Vagina (tissue), 2 donors: ENCODE measurements around the gene A1CF. TPM values are rescaled to one million over a fixed set of nuclear protein-coding genes. Genes with fewer than 3 reads are reported as not detected.

Experiments
- DNase-seq, 2 donors: peaks; one replicate each; pipeline ENCODE4 v3.0.0-alpha.2; 2017; ENCODE audit errors: extremely low spot score in 2 of 2
- H3K27ac ChIP-seq: fragments of 200-600 bp; sonication (generic); one replicate; pipeline ENCODE4 v1.5.1; 2019
- H3K27me3 ChIP-seq: fragments of 200-600 bp; sonication (generic); one replicate; pipeline ENCODE4 v1.5.1; 2019
- H3K36me3 ChIP-seq, 2 donors: fragments of 200-600 bp; sonication (generic); one replicate each; pipeline ENCODE4 v1.5.1; 2017 to 2019
- H3K4me1 ChIP-seq: fragments of 200-600 bp; sonication (generic); one replicate; pipeline ENCODE4 v1.5.1; 2019
- H3K4me3 ChIP-seq, 2 donors: fragments of 200-600 bp; sonication (generic); 1 replicate in 1 of 2; 2 replicates in 1 of 2; pipeline ENCODE4 v1.5.1; 2016 to 2019
- H3K9me3 ChIP-seq: fragments of 200-600 bp; sonication (generic); one replicate; pipeline ENCODE4 v1.5.1; 2019
- CTCF ChIP-seq, 3 experiments: fragments of 450-650 bp in 2 of 3; fragments of 200-600 bp in 1 of 3; sonication (generic) in 1 of 3; IDR thresholded peaks; one replicate each; pipeline ENCODE4 v1.5.1; 2017 to 2019; ENCODE audit warnings: antibody characterized with exemption in 3 of 3, mild to moderate bottlenecking in 2 of 3, moderate library complexity in 2 of 3
- POLR2A ChIP-seq, 2 donors: fragments of 450-650 bp; IDR thresholded peaks; one replicate each; pipeline ENCODE4 v1.6.1; 2017; ENCODE audit warnings: antibody characterized with exemption in 2 of 2, mild to moderate bottlenecking in 2 of 2, moderate library complexity in 2 of 2
- POLR2AphosphoS5 ChIP-seq, 2 donors: sonication (generic); formaldehyde crosslinking; IDR thresholded peaks; one replicate each; pipeline ENCODE4 v1.9.0; 2017; ENCODE audit warnings: antibody characterized with exemption in 2 of 2, mild to moderate bottlenecking in 2 of 2, low read depth in 1 of 2; ENCODE audit not compliant: insufficient read depth in 1 of 2
- intact Hi-C: fragments of 100-400 bp; cut with DNase I; formaldehyde crosslinking; loops from one replicate; pipeline ENCODE4 v1.15.1; 2023
- total RNA-seq: library from RNA; depleted of rRNA; stranded (reverse); fragments of >200 nt; gene quantifications from one replicate; pipeline ENCODE4 v1.2.3, GENCODE V29; 2016

A1CF gene
- total RNA-seq, 1 donor from 2014 or later: not detected

- no peaks in the 10 kb centered on the region for H3K27me3 ChIP-seq
- no peak overlapping the region for H3K27ac ChIP-seq
- no peaks in the 10 kb centered on the region for H3K9me3 ChIP-seq
- no peaks in the 10 kb centered on the region for H3K4me1 ChIP-seq
- no peak overlapping the region for H3K4me3 ChIP-seq
- no peaks in the 10 kb centered on the region for H3K36me3 ChIP-seq
- no peak for TF ChIP-seq POLR2A (IDR thresholded peaks at IDR 0.05)
- no peak for TF ChIP-seq POLR2AphosphoS5 (IDR thresholded peaks at IDR 0.05; ENCODE audit: insufficient read depth in 1 of 2, low read depth in 1 of 2)
- no peak for TF ChIP-seq CTCF (IDR thresholded peaks at IDR 0.05)
- intact Hi-C loops: no loop called here
- DNase-seq: no peak
Measured at GRCh38 chr10:50832171-50832751, 53.2 kb downstream of the A1CF start.

- intact Hi-C loops: no loop called here
- no peaks in the 10 kb centered on the region for H3K9me3 ChIP-seq
- H3K36me3 ChIP-seq: no peaks in the 10 kb centered on the region
- H3K4me3 ChIP-seq: no peak overlapping the region
- H3K27me3 ChIP-seq: no peaks in the 10 kb centered on the region
- no peaks in the 10 kb centered on the region for H3K4me1 ChIP-seq
- TF ChIP-seq POLR2A (IDR thresholded peaks at IDR 0.05) (no peak), POLR2AphosphoS5 (IDR thresholded peaks at IDR 0.05; ENCODE audit: insufficient read depth in 1 of 2, low read depth in 1 of 2) (no peak), CTCF (IDR thresholded peaks at IDR 0.05) (no peak)
- DNase-seq: no peak
- no peak overlapping the region for H3K27ac ChIP-seq
Measured at GRCh38 chr10:50830066-50830465, 55.4 kb downstream of the A1CF start.

GRCh38 chr10:50824782-50825181 is 60.6 kb downstream of the A1CF start:
- Histone ChIP-seq H3K27ac (no peak overlapping the region), H3K4me3 (no peak overlapping the region), H3K9me3 (no peaks in the 10 kb centered on the region), H3K36me3 (no peaks in the 10 kb centered on the region), H3K4me1 (no peaks in the 10 kb centered on the region), H3K27me3 (no peaks in the 10 kb centered on the region)
- no peak for DNase-seq
- TF ChIP-seq CTCF (IDR thresholded peaks at IDR 0.05): no peak
- no peak for TF ChIP-seq POLR2A (IDR thresholded peaks at IDR 0.05)
- no peak for TF ChIP-seq POLR2AphosphoS5 (IDR thresholded peaks at IDR 0.05; ENCODE audit: insufficient read depth in 1 of 2, low read depth in 1 of 2)
- intact Hi-C loops: no loop called here

DNA sequence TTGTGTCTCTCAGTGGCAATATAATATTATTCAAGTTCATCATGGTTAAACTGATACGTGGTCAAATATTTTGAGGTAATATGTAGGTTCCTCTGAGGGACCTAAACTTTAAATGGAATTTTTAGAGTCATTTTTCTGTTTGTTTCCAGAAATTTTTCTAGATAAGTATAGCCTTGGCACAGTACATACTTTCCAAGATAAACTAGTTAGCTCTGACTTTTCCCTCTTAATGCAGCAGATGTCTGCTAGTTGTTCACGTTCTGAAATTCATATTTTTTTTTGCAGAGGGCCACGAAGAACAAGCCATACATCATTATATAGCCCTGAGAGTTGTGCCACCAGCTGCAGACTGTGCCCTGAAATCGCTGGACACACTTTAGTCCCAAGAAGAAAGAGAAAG is 61.6 kb downstream of the A1CF start:
- intact Hi-C loops: no loop called here
- no peak overlapping the region for H3K4me3 ChIP-seq
- H3K9me3 ChIP-seq: no peaks in the 10 kb centered on the region
- DNase-seq: no peak
- no peaks in the 10 kb centered on the region for H3K36me3 ChIP-seq
- no peaks in the 10 kb centered on the region for H3K4me1 ChIP-seq
- TF ChIP-seq POLR2A (IDR thresholded peaks at IDR 0.05) (no peak), CTCF (IDR thresholded peaks at IDR 0.05) (no peak), POLR2AphosphoS5 (IDR thresholded peaks at IDR 0.05; ENCODE audit: insufficient read depth in 1 of 2, low read depth in 1 of 2) (no peak)
- no peaks in the 10 kb centered on the region for H3K27me3 ChIP-seq
- H3K27ac ChIP-seq: no peak overlapping the region

DNA sequence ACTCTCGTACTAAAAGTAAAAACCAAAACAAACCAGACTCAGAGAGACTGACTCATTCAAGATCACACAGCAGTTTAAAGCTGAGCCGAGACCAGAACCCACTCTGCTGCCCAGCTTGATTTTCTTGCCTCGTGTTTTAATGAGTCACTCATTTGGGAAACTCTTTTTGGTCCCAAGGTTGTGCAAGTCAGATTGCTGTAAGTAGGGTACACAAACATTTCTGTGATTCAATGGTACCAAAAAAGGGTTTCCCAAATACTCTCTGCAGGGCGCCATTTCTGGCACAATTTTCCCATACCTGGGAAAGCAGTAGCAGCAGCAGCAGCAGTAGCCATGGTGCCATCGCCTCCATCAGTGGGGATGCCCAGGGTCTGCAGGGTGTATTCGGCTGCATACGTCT is 75.8 kb downstream of the A1CF start:
- no peak for DNase-seq
- Histone ChIP-seq H3K36me3 (no peaks in the 10 kb centered on the region), H3K9me3 (no peaks in the 10 kb centered on the region), H3K4me3 (no peak overlapping the region), H3K27me3 (no peaks in the 10 kb centered on the region), H3K27ac (no peak overlapping the region), H3K4me1 (no peaks in the 10 kb centered on the region)
- intact Hi-C loops: no loop called here
- no peak for TF ChIP-seq CTCF (IDR thresholded peaks at IDR 0.05)
- TF ChIP-seq POLR2AphosphoS5 (IDR thresholded peaks at IDR 0.05; ENCODE audit: insufficient read depth in 1 of 2, low read depth in 1 of 2): no peak
- no peak for TF ChIP-seq POLR2A (IDR thresholded peaks at IDR 0.05)
